GM19099 (cell line): ENCODE measurements around the gene BMAL2.

Source experiments
- POLR2A ChIP-seq: IDR thresholded peaks from 3 replicates; pipeline ENCODE4 v1.6.1; 2011; ENCODE audit warnings: low read depth; ENCODE audit not compliant: insufficient read length; ENCODE audit errors: extremely low read depth

The BMAL2 gene

GRCh38 chr12:27335364-27336281 is 3.0 kb downstream of the BMAL2 start:
- no peak for TF ChIP-seq POLR2A

- no peak for TF ChIP-seq POLR2A
Observed at GRCh38 chr12:27336282-27336653, 3.6 kb downstream of the BMAL2 start.

GRCh38 chr12:27337376-27337775 is 4.7 kb downstream of the BMAL2 start:
- TF ChIP-seq POLR2A, result no peak

GRCh38 chr12:27338473-27338872 is 5.8 kb downstream of the BMAL2 start:
- no peak for TF ChIP-seq POLR2A

- TF ChIP-seq POLR2A, result no peak
Observed at GRCh38 chr12:27340971-27341370, 8.3 kb downstream of the BMAL2 start.

GRCh38 chr12:27342536-27342935 is 9.9 kb downstream of the BMAL2 start:
- no peak for TF ChIP-seq POLR2A

GRCh38 chr12:27343255-27344000 is 10.8 kb downstream of the BMAL2 start:
- TF ChIP-seq POLR2A, result no peak

GRCh38 chr12:27344246-27344645 is 11.6 kb downstream of the BMAL2 start:
- TF ChIP-seq POLR2A, result no peak

GRCh38 chr12:27344760-27345159 is 12.1 kb downstream of the BMAL2 start:
- no peak for TF ChIP-seq POLR2A

GRCh38 chr12:27345376-27345775 is 12.7 kb downstream of the BMAL2 start:
- TF ChIP-seq POLR2A, result no peak

- TF ChIP-seq POLR2A, result no peak
Observed at GRCh38 chr12:27347779-27348178, 15.1 kb downstream of the BMAL2 start.

GRCh38 chr12:27351476-27351875 is 18.8 kb downstream of the BMAL2 start:
- no peak for TF ChIP-seq POLR2A

- TF ChIP-seq POLR2A, result no peak
Observed at GRCh38 chr12:27355486-27355885, 22.9 kb downstream of the BMAL2 start.

- TF ChIP-seq POLR2A, result no peak
Observed at GRCh38 chr12:27355979-27356378, 23.3 kb downstream of the BMAL2 start.

- TF ChIP-seq POLR2A, result no peak
Observed at GRCh38 chr12:27359578-27360340, 27.1 kb downstream of the BMAL2 start.
